ENCODE measurements around the gene INHBE. TPM values are rescaled to one million over a fixed set of nuclear protein-coding genes. Genes with fewer than 3 reads are reported as not detected.

Gene INHBE
- total and polyA plus RNA-seq, 2 of the 8 experiments (the other 6 are each of a cell fraction or from before 2014, with no cell fraction given): 10.2 to 18.8 TPM

DNA sequence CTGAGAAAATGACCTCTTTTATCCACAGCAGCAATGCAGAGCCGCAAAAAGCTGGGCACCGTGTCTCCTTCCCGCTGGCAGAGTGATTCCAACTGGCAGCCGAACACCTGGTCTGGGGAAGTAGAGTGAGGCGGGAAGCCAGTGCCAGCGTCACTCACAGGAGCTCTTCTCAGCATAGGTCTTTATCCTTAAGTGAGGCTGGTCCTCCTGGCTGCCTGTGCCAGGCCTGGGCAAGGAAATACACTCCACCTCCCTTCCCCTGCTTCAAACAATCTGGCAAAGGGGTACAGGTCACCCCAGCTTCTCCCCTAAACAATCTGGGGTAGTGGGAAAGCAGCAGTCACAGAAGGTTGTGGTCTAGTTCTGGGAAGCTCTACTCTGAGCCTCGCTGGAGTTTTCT is 19.8 kb downstream of the INHBE start (continued):
- TF ChIP-seq RAD21 (IDR thresholded peaks at IDR 0.05 in 1 of 2, conservative IDR thresholded peaks at IDR 0.05 in 1 of 2; ENCODE audit: low read depth in 2 of 2, low read length in 2 of 2) (no peak), CREB1 (IDR thresholded peaks at IDR 0.05) (no peak), YY1 (IDR thresholded peaks at IDR 0.05; ENCODE audit: low read depth, low read length) (no peak), SP4 (IDR thresholded peaks at IDR 0.05; ENCODE audit: low read length) (no peak), RFX5 (IDR thresholded peaks at IDR 0.05; ENCODE audit: borderline replicate concordance, low read depth, low read length) (no peak), POU5F1 (IDR thresholded peaks at IDR 0.05; ENCODE audit: low read depth, low read length) (no peak), PHF8 (conservative IDR thresholded peaks at IDR 0.05; ENCODE audit: low read depth, low read length) (no peak), POLR2AphosphoS5 (IDR thresholded peaks at IDR 0.05; ENCODE audit: low read depth, low read length) (no peak), POLR2A (IDR thresholded peaks at IDR 0.05; ENCODE audit: control extremely low read depth in 1 of 2, low read depth in 2 of 2, low read length in 2 of 2) (no peak)
- TF ChIP-seq, protein P1, sequence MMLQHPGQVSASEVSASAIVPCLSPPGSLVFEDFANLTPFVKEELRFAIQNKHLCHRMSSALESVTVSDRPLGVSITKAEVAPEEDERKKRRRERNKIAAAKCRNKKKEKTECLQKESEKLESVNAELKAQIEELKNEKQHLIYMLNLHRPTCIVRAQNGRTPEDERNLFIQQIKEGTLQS (IDR thresholded peaks at IDR 0.05; ENCODE audit: insufficient read depth, low read depth, low read length): no peak
